Sigmoid colon (tissue), 4 donors: ENCODE data around the gene NCKAP5.

Experiments
- POLR2AphosphoS5 ChIP-seq, 4 donors: sonication (generic); formaldehyde crosslinking; IDR thresholded peaks; one replicate each; pipeline ENCODE4 v1.6.1; 2017; ENCODE audit warnings: antibody characterized with exemption in 4 of 4
- TF ChIP-seq, protein P1 (sequence below), 4 experiments: fragments of 450-650 bp in 3 of 4; fragments of 200-600 bp in 1 of 4; IDR thresholded peaks; one replicate each; pipeline ENCODE4 v1.5.1; 2016 to 2019; ENCODE audit warnings: antibody characterized with exemption in 4 of 4, mild to moderate bottlenecking in 3 of 4, moderate library complexity in 2 of 4

DNA sequence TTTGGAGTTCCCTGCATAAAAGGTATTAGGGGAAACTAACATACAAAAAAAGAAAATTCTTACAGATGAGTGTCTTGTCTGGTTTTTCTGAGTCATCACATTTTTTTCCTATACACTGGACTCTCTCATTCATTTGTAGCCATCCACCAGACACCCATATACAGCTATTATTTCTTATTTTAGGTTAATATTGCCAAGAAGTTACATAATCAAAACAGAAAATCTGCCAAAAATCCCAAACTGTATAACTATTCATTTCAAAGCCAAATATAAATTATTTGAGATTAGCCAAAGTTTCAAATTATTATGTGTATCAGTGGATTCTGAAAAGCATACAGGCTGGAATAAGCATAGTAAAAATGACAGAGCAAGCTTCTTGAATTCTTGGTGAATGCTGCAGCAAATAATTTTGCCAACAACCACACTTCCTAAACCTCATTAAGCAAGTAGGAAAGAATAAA, 191.2 kb downstream of the NCKAP5 start:
- no peak for TF ChIP-seq POLR2AphosphoS5 (IDR thresholded peaks at IDR 0.05)
- TF ChIP-seq, protein P1, sequence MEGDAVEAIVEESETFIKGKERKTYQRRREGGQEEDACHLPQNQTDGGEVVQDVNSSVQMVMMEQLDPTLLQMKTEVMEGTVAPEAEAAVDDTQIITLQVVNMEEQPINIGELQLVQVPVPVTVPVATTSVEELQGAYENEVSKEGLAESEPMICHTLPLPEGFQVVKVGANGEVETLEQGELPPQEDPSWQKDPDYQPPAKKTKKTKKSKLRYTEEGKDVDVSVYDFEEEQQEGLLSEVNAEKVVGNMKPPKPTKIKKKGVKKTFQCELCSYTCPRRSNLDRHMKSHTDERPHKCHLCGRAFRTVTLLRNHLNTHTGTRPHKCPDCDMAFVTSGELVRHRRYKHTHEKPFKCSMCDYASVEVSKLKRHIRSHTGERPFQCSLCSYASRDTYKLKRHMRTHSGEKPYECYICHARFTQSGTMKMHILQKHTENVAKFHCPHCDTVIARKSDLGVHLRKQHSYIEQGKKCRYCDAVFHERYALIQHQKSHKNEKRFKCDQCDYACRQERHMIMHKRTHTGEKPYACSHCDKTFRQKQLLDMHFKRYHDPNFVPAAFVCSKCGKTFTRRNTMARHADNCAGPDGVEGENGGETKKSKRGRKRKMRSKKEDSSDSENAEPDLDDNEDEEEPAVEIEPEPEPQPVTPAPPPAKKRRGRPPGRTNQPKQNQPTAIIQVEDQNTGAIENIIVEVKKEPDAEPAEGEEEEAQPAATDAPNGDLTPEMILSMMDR (IDR thresholded peaks at IDR 0.05): no peak
